Effector CD4-positive, alpha-beta T cell (primary cell): ENCODE measurements around the gene ADARB1.

Experiments used
- DNase-seq: peaks from one replicate; pipeline ENCODE4 v3.0.0-alpha.2; 2020

The ADARB1 gene

DNA sequence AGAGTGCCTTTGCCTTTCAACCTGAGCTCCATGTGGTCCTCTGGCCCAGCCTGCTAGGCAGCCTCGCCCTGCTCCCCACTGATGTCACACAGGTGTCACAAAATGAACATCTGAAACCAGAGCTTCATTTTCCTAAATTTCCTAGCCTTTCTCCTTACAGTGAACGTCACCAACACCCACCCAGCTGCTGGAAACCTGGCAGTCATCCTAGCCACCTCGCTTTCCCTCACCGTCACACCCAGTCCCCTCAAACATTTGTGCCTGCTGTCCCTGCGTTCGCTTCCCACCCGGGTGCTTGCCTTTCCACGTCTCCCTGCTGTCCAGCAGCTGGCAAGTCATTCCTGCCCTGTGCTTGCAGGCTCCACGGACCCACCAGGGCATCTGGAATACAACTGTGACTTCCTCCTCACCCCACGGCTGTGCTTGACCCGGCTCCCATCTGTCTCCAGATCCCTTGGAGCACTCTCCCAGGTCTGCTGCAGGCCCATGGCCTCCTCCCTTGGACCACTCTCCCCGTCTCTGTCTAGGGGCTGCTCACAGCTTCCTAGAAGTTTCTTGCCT is 23.5 kb downstream of the ADARB1 start:
- no peak for DNase-seq

DNA sequence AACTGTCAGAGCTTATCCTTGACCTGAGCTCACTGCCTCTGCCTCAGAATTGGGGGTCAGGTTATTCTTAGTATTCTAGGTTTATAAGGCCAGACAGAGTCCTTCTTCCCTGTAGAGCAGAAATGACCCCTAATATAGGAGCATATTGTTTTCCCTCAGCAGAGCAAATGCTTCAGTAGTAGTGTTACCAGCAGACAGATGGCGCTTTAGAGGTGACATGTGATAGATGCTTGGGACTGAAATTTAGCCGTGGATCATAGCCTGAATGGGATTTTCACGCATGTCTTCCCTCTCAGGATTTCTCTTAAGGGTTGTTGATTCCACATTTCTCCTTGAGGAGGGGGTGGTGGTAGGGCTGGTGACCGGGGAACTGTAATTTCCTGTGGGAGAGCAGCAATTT is 24.5 kb downstream of the ADARB1 start:
- DNase-seq = no peak

DNA sequence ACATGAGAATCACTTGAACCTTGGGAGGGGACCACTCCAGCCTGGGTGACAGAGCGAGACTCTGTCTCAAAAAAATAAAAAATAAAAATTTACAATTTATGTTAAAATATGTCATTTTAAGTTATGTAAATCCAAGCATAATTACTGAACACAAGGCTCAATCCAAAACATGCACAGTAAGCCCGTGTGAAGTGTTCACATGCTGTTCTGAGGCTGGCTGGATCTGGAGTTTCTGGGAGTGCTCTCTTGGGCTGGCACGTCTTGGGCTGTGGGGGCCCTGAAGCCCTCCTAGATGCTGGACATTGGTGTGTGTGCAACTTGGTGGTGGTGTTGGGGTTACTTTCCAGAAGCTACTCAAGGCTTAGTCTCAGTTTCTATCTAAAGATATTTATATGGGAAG is 25.2 kb downstream of the ADARB1 start:
- no peak for DNase-seq

DNA sequence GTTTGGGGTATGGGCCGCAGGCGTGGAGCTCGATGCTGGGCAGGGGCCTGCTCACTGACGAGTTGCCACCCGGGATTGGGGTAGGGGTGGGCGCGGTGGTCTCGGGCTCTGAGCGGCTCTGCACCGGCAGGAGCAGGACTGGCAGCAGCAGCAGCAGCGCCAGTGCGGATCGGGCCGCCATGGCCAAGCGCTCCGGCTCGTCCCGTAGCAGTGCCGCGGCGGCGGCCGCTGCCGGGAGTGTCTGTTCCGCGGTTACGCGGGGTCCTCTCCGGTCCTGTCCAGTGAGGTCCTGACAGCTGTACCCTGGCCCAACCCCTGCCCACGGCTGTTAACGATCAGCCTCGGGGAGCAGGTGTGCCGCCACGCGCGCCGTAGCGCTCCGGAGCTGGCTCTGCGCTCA is 26.5 kb downstream of the ADARB1 start:
- no peak for DNase-seq

DNA sequence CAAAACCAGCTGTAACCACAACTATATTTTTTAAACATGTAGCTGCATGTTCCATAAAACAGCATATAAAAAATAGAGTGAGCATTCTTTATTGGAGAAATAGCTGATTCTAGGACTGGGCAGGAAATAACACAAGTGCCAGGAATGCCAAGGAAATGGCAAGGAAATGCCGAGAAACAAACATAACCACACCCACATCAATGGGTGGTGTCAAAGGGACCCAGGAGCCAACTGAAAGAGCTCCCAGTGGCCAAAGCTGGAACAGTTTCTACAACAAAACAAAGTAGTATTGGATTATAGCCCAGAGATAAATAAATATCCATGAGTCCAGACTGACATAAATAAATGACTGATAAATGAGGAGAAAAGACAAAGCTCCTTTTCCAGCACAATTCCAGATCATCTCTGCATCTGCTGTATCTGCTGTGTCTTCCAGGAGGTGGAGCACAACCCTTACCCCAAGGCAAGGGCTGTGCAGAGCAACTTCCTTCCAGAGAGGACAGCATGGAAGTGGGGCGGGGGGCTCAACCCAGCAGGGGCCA is 28.1 kb downstream of the ADARB1 start:
- no peak for DNase-seq

DNA sequence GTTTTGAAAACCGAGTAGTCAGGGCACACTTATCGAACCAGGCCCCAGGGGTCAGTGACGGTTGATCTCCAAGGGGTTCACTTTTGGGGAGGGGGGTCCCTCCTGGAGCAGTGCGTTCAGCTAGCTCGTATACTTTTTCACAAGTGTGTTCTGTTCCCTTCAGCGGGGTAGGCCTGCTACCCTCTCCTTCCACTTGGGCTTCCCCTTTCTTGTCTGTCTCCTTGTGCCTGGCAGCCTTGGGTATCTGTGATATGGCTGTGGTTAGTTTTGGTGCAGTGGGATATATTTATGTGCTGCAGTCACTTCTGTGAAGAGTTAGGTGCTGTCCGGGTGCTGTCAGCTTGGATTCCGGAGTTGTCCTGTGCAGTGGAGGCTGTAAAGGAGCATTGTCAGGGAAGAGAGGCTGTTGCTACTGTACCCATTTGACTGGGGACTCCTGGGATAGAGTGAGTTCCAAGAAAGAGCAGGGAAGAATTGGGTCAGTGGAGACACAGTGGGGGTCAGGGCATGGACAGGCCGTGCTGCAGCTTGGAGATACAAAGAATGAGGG is 29.7 kb downstream of the ADARB1 start:
- DNase-seq = no peak

DNA sequence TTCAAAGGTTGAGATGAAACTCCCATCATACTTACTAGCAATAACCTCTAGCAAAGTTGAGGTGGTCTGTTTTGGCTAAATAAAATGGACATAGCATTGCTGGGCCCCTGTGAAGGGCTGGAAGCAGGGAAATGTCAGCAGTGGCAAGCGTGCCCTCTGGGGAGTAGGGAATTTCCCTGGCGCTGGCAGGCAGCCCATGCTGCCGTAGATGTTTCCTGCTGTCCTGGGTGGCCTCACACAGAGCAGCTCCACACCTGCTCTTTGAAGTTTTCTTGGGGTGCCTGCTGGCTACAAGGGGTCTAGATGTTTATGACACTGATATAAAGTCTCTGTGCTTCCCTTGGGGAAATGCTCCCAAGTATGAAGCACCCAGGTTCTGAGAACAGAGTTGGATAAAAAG is 30.2 kb downstream of the ADARB1 start:
- DNase-seq = no peak

DNA sequence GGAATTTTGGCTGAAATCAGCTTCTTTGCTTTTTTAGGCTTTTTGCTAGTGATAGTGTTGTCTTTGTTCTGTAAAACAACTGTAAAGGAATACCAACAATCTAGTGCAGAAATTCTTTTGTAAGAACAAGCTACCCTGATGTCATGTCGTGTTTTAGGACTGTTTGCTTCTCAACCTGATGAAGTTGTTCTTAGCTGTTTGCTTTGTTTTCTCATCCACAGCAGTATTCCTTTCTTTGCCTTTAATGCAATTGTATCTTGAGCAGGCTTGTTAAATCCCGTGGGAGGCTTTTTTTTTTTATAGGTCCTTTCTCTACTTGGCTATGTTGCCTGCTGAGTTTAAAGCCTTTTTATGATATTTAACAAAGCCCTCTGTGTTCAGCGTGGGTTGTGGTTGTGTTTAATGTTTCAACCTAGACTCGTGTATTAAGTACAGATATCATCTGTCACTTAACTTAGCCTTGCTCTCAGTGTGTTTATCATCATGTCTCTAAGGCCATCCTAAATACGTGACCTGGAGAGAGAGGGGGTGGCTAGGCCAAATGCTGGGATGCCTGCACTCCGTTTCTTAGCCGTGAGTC is 31.6 kb downstream of the ADARB1 start:
- DNase-seq = no peak

DNA sequence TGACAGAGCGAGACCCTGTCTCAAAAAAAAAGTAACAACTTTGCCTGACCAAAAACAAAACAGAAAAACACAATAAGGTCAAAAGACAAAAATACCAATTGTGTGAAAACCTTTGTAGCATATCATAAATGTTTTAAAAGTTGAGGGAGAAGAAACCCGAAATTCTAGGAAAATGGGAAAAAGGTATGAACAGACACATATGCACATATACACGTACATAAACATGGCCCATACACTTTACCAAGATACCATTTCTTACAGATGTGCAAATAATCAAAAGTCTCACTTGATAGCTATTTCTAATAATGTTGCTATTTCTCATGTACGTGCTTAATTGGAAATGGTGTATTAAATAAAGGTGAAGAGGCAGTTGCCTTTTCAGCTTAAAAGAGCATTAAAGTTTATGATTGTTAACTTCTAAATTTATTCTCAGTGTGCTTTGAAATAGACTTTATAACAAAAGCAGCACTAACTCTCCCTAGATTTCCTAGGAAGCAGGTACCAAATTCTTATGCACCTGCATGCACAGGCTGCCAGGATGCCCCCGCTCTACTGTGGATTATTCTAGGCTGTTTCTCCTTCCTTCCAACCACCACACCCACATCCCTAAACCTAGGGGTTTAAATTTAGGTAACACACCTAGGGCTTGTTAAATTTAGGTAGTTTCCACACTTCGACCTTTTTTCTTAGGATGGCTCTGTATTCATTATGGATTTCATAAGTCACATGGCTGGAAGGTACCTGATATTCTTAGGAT is 33.8 kb downstream of the ADARB1 start:
- DNase-seq = no peak

DNA sequence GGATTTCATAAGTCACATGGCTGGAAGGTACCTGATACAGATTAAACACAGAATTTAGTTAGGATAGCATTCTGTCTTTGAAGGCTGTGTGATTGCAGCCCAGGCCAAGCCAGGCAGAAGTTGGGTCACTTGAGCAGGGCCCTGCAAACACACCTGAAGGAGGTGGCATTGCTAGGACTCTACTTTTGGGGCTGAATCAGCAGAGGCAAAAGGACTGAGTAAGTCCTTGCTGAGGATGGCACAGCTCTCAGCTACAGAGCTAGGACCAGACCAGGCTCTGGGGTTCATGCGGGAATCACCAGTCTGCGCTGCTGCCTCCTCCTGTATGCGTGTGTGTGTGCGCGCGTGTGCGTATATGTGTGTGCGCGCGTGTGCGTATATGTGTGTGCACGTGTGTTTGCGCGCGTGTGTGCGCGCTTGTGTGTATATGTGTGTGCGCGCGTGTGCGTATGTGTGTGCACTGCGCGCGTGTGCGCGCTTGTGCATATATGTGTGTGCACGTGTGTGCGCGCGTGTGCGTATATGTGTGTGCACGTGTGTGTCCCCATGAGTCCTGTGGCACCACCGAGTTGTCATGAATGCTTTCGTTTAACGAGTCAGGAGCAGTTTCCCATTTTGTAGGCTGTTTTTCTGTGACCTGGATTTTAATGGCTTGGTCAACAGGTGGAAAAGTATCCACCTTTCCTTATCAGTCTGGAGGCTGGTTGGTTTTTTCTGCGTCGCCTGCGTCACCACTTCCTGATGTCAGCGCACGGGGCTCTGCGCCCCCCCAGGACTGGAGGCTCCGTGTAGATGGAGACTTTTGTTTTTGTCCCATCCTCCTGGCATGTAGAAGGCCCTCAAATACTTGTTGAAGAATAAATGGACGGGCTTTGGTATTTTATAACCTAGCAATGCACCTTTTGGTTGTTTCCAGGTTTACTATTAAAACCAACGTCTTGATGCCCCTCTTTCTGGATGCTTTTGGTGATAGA is 34.7 kb downstream of the ADARB1 start:
- no peak for DNase-seq

DNA sequence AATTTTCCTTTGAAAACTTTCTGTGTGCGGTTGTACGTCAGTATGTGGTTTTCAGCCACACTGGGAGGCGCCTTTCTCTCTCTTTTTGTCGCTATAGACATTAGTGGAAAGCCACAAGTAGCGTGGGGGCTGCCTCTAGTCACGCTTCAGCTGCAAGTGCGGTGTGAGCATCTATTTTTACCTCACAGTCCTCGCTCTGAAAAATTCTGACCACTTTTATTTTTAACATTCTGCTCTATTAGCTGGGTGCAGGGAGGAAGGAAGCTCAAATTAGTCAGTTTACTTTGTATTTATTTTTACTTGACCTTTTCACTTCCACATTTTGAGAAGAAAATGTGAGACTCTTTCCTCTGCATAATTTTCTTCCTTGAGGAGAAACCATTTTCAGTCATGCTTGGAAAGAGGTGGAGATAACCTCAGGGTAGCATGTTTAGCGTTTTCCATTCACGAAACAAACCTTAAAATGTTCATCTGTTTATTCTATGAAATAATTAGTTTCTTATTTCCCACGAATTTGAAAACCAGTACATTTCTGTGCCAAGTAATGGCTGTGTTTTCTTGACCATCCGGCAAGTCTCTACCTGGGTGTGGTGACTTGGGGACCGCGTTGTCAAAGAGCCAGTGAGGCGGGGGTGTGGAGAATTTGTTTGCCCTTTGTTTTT is 35.6 kb downstream of the ADARB1 start:
- no peak for DNase-seq

DNA sequence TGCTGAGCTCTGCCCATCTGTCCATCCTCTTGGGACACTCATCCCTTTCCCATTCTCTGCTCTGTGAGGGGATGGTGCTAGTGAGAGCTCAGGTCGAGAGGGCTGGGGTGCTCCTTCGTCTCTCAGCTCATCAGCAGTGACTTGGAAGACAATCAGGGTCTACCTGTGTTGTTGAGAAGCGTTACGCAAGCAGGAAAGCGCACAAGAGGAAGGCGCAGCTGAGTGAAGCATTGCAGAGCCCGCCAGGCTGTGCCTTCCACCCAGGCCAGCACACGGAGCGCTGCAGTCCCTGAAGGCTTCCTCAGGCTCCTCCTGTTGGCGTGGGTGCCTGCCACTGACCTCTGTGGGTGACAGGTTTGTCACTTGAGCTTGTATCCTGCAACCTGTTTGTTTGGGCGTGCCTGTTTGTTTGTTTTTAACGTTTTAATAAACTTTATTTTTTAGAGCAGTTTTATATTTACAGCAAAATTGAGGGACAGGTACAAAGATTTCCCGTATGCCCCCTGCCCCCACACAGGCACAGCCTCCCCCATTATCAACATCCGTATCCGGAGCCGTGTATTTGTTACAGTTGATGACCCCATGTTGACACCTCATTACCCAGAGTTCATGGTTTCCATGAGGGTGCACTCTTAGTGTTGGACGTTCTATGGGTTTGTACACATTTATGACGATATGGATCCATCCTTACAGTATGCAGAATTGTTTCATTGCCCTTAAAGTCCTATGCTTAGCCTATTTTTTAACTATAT is 36.7 kb downstream of the ADARB1 start:
- DNase-seq = no peak

DNA sequence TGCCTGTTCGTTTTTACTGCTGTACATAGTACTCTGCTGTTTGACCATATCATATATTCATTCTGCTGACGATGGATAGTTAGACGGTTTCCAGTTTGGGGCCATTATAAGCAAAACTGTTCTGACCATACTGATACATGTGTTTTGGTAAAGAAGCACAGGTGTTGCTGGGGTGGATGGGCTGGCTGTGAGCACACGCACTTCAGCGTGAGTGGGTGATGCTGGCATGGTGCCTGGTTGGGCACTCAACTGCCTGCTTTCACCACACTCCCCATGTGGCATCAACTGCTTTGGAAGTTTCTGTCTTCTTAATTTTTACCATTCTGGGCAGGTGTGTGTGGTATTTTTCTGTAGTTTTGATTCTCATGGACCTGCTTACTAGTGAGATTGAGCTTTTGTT is 37.3 kb downstream of the ADARB1 start:
- no peak for DNase-seq

DNA sequence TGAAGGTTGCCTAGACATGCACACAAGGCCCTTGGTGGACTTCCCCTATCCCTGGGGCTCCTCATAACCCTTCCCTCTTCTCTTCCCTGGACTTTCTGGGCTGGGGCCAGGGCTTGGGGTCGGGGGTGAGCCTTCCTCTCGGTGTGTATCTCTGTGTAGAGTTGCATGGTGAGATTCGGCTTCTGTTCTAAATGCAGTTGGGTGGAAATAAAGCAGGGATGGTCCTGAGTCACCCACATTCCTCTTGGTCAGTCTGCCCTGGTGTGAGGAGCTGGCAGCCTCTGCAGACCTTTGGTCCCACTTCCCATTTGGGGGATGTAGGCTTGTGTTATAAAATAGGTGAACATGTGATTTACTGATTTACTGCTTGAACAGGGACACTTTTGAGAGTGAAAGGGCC is 38.0 kb downstream of the ADARB1 start:
- DNase-seq = no peak

DNA sequence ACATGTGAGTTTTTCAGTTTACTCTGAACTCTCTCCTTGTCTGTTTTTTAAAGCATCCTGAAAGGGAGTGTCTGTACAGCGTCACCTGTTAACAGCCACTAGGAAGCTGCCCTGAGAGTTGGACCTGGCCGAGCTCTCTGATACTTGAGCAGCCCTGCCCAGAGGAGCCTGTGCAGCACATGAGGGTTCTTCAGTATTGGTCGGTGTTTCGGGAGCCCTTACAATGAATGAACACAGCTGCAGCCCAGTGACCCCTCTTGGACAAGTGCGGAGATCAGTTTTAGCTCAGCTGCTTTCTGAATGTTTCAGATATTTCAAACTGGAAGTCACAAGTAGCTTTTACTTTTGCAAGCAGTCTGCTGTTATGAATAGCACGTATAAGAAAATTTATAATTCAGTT is 39.2 kb downstream of the ADARB1 start:
- DNase-seq = no peak

DNA sequence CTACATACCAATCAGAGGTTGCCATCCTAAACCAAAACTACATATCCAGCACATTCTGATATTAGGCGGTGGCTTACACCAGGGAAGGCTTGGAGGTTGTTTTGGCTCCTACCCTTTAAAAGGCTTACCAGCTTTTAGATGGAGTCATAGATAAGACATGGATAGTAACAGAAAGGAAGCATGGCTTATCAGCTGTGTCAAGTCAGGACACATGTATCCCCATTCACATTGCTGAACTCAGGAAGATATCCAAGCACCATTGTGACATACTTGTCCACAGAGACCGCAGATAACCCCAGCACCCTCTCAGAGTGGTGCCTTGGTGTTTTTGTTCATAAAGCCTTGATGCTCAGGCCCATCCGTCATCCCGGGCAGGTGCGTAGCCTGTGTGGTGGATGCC is 39.7 kb downstream of the ADARB1 start:
- DNase-seq = no peak

DNA sequence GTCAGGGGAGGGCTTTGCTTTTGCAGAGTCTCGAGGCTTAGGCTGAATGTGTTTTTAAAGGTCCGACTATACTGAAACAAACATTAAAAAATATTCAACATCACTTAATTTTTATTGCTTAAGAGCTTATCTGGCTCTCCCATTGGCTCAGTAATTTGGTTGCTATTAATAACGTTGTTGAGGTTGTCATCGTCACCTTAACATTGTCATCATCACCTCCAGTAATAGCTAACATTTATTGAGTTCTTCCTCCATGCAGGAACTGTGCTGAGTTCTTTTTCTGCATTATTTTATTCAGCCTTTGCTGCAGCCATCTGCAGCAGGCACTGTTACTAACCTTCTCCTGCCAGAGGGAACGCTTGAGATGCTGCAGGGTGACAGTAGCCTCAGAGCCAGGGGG is 40.1 kb downstream of the ADARB1 start:
- no peak for DNase-seq

DNA sequence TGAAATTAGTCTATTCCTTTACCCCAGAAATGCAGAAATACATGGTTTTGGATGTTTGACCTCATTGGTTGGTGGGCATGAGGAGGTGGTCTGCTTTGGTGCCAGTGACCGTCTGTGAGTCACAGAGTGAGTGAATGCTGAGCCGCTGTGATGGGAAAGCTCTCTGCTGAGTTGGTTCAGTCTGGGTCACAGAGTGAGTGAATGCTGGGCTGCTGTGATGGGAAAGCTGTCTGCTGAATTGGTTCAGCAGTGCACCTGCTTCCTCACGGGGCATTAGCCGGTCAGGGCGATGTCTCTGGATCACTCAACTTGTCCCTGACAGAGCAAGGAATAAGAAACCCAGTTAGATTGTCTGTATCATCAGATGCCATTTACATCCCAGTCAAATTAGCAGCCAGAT is 40.8 kb downstream of the ADARB1 start:
- no peak for DNase-seq

DNA sequence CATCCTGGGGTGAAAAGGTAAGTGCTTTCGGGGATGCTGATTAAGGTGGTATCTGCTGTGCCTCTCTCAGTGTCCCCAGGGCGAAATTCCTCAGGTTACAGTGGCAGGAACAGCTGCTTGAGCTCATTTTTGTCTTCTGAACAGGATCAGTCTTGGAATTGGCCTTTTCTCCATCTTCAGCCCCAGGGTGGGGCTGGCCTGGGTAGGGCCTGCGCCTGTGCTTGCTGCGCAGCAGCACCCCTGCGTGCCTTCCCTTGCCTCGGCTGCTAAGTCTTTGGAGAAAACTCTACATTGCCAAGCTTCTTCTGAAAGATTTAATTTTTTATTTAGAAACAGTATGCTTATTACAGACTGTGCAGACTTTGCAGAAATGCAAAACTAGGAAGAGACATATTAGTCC is 41.7 kb downstream of the ADARB1 start:
- DNase-seq = no peak

DNA sequence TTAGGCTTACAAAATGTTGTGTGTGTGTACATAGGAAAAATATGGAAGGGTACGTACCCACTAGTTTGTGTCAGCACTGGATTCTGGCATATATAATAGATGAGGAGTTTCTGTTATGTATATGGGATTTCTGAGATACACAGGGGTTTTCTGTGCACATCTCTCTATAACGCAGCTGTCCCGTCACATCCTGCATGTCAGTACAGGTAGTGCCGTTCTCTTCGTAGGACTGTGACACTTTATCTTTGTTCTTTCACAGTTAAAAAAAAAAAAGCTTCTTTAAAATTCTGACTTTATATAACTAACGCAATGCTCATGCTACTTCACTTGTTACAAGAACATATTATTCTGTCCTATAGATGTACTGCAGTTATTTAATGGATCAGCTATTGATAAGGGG is 42.9 kb downstream of the ADARB1 start:
- DNase-seq = no peak

DNA sequence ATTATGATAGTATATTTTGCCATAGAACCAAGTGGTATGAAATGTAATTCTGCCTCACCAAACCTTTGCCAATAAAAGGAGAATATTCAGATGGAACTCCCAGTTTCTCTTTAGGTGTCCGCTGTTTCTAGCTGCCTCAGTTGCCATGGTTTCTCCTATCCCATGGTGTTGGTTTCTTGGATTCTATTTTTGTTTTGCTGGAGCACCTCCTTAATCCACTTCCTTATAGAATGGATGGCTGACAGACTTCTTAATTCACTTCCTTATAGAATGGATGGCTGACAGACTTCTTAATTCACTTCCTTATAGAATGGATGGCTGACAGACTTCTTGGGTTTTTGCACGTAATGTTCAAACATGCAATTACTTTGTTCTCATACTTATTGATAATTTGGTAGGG is 43.7 kb downstream of the ADARB1 start:
- no peak for DNase-seq

DNA sequence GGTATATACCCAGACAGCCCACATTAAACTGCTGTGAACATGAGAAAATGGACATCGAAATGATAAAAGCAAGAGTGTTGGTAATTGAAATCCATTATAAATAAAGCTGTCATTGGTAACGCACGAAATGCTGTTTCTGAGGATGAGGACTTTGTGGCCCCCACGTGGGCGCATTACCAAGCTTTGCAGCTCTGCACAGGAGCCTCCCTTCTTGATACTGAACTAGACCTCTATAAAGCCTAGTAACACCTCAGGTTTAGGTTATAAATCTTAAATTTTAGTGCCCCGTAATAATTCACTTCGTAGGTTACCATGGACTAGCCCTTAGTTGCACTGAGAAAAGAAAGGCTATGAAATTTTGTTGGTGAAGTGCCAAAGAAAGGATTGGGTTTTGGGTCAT is 45.4 kb downstream of the ADARB1 start:
- no peak for DNase-seq
